ENCODE data around the gene PIK3CD. TPM values are rescaled to one million over a fixed set of nuclear protein-coding genes. Genes with fewer than 3 reads are reported as not detected.
A peak's percentile ranks its signal among the peaks of the same experiment; 100 is the strongest.

PIK3CD gene
- total RNA-seq, 1 donor from 2014 or later: 5.0 TPM

DNA sequence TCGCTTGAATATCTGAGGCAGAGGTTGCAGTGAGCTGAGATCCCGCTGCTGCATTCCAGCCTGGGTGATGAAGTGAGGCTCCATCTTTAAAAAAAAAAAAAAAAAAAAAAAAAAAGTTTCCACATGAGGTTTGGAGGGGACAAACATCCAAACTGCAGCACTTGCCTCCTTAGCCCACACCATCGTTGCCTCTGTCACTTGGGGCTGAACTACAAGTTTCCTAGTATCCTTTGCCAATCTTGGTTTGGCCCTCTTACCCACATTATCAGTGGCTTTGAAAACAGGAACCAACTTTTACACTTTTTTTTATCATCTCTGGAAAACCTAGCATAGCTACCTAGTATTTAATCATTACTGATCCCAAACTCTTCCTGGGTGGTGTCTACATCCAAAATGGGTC is 113.0 kb downstream of the PIK3CD start:
- FAIRE-seq: no peak
- peaks cover 5% of the 10 kb centered on the region for H3K36me3 ChIP-seq (ENCODE audit: control insufficient read depth, insufficient read depth, low read length)
- no peak for DNase-seq (ENCODE audit: low read depth)
- H3K27me3 ChIP-seq (ENCODE audit: control insufficient read depth, insufficient read depth, low read length): no peaks in the 10 kb centered on the region
- TF ChIP-seq, protein P1, sequence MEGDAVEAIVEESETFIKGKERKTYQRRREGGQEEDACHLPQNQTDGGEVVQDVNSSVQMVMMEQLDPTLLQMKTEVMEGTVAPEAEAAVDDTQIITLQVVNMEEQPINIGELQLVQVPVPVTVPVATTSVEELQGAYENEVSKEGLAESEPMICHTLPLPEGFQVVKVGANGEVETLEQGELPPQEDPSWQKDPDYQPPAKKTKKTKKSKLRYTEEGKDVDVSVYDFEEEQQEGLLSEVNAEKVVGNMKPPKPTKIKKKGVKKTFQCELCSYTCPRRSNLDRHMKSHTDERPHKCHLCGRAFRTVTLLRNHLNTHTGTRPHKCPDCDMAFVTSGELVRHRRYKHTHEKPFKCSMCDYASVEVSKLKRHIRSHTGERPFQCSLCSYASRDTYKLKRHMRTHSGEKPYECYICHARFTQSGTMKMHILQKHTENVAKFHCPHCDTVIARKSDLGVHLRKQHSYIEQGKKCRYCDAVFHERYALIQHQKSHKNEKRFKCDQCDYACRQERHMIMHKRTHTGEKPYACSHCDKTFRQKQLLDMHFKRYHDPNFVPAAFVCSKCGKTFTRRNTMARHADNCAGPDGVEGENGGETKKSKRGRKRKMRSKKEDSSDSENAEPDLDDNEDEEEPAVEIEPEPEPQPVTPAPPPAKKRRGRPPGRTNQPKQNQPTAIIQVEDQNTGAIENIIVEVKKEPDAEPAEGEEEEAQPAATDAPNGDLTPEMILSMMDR (IDR thresholded peaks at IDR 0.05; ENCODE audit: insufficient read depth, low read length, severe bottlenecking): no peak
- H3K4me3 ChIP-seq (ENCODE audit: low read depth, low read length): no peak overlapping the region

DNA sequence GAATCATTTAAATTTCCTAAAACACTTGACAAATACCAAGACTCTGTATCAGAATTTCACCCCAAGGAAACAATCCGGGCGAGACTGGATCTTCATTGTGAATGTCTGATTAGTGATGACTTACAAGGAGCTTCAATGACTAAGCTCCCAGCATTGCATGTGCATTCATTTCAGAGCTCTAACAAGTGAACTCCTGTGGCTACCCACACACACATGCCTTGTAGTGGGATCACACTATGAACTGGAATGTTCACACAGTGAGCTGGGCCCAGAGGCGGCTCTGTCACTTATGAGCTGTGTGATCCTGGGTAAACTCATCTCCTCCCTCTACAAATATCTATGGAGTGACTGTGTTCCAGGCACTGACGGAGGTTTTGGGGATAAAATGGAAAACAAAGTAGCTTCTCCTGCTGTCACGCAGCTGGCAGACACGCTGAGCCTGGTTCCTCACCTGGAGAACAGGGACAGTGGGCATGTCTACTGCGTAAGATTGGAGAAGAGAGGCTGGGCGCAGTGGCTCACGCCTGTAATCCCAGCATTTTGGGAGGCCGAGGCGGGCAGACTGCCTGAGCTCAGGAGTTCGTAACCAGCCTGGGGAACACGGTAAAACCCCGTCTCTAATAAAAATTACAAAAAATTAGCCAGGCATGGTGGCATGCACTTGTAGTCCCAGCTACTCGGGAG is 115.4 kb downstream of the PIK3CD start:
- FAIRE-seq: peak; percentile 99
- Histone ChIP-seq H3K27me3 (ENCODE audit: control insufficient read depth, insufficient read depth, low read length) (no peaks in the 10 kb centered on the region), H3K36me3 (ENCODE audit: control insufficient read depth, insufficient read depth, low read length) (peaks cover 2% of the 10 kb centered on the region), H3K4me3 (ENCODE audit: low read depth, low read length) (no peak overlapping the region)
- DNase-seq (ENCODE audit: low read depth): peak; percentile 100
- TF ChIP-seq, protein P1 (IDR thresholded peaks at IDR 0.05; ENCODE audit: insufficient read depth, low read length, severe bottlenecking): no peak

DNA sequence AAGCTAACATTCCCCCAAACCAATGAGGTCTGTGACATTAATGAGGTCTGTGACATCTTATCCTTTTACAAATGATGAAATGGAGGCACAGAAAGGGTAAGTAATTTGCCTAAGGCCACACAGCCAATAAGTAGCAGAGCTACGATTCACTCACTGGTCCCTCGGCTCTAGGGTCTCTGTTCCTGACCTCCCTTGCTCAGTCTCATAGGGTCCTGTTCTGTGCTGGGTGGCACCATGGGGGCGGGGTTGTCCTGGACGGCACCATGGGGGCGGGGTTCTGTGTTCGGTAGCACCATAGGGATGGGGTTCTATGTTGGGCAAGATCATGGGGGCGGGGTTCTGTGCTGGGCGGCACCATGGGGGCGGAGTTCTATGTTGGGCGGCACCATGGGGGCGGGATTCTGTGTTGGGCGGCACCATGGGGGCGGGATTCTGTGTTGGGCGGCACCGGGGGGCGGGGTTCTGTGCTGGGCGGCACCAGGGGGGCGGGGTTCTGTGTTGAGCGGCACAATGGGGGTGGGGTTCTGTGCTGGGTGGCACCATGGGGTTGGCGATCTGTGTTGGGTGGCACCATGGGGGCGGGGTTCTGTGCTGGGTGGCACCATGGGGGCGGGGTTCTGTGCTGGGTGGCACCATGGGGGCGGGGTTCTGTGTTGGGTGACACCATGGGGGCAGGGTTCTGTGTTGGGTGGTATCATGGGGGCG is 116.6 kb downstream of the PIK3CD start:
- TF ChIP-seq, protein P1 (IDR thresholded peaks at IDR 0.05; ENCODE audit: insufficient read depth, low read length, severe bottlenecking): no peak
- no peak for DNase-seq (ENCODE audit: low read depth)
- no peak overlapping the region for H3K4me3 ChIP-seq (ENCODE audit: low read depth, low read length)
- FAIRE-seq: no peak
- H3K27me3 ChIP-seq (ENCODE audit: control insufficient read depth, insufficient read depth, low read length): no peaks in the 10 kb centered on the region
- H3K36me3 ChIP-seq (ENCODE audit: control insufficient read depth, insufficient read depth, low read length): peaks cover 3% of the 10 kb centered on the region

DNA sequence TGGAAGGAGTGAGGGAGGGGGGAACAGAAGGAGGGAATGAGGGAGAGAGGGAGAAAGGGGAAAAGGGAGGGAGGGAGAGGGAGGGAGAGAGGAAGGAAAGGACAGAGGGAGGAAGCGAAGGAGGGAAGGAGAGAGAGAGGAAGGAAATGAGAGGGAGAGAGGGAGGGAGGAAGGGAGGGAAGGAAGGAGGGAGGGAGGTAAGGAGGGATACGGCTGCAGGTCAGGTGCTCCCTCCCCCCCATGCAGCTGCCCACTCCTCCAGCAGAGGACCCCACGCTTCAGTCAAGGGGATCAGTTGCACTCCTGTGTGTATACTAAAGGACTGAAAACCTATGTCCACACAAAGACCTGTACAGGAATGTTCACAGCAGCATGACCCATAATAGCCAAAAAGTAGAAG is 117.5 kb downstream of the PIK3CD start:
- TF ChIP-seq, protein P1 (IDR thresholded peaks at IDR 0.05; ENCODE audit: insufficient read depth, low read length, severe bottlenecking): no peak
- peaks cover 3% of the 10 kb centered on the region for H3K36me3 ChIP-seq (ENCODE audit: control insufficient read depth, insufficient read depth, low read length)
- no peak overlapping the region for H3K4me3 ChIP-seq (ENCODE audit: low read depth, low read length)
- no peaks in the 10 kb centered on the region for H3K27me3 ChIP-seq (ENCODE audit: control insufficient read depth, insufficient read depth, low read length)
- DNase-seq (ENCODE audit: low read depth) (no peak), FAIRE-seq (no peak)

DNA sequence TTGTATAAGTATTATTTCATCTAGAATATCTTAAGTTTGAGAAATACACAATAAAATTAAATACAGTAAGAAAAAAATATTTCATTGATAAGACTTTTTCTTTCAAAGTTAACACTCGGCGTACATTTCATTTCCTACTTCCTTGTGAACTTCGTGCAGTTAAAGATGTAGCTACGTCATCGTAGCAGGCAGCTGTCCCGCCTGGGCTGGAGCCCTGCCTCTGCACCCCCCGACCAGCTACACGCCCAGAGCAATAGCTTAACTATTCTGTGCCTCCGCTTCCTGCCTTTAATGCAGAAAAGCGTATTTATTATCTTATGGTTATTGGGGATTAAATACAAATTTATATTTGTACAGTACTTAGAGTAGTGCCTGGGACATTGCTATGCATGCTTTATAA is 118.8 kb downstream of the PIK3CD start:
- Histone ChIP-seq H3K27me3 (ENCODE audit: control insufficient read depth, insufficient read depth, low read length) (no peaks in the 10 kb centered on the region), H3K36me3 (ENCODE audit: control insufficient read depth, insufficient read depth, low read length) (peaks cover 5% of the 10 kb centered on the region), H3K4me3 (ENCODE audit: low read depth, low read length) (no peak overlapping the region)
- TF ChIP-seq, protein P1 (IDR thresholded peaks at IDR 0.05; ENCODE audit: insufficient read depth, low read length, severe bottlenecking): no peak
- FAIRE-seq (no peak), DNase-seq (ENCODE audit: low read depth) (peak; percentile 52)

Data from bronchial epithelial cell (primary cell).